CD14-positive monocyte (primary cell): ENCODE results near the gene TPRN. TPM values are rescaled to one million over a fixed set of nuclear protein-coding genes. Genes with fewer than 3 reads are reported as not detected.

ENCODE experiments used
- DNase-seq, 3 donors: peaks; one replicate each; pipeline ENCODE4 v3.0.0-alpha.2; 2011 to 2022
- H2AFZ ChIP-seq: 2 replicates; pipeline ENCODE4 v1.6.0; 2012; ENCODE audit warnings: mild to moderate bottlenecking, low read depth, low read length, inconsistent platforms; ENCODE audit not compliant: insufficient read depth, poor library complexity, severe bottlenecking
- H3K27ac ChIP-seq, 2 donors: 1 replicate in 1 of 2; 2 replicates in 1 of 2; pipeline ENCODE4 v1.5.1; 2012 to 2013; ENCODE audit warnings: low read length in 2 of 2, control low read depth in 1 of 2, inconsistent platforms in 1 of 2, low read depth in 1 of 2, mild to moderate bottlenecking in 1 of 2
- H3K27me3 ChIP-seq, 2 donors: one replicate each; pipeline versions ENCODE4 v1.6.0 to v1.6.1; 2011 to 2013; ENCODE audit warnings: low read length in 2 of 2; ENCODE audit not compliant: control insufficient read depth in 2 of 2, insufficient read depth in 2 of 2
- H3K36me3 ChIP-seq, 2 donors: replicated peaks in 1 of 2; 1 replicate in 1 of 2; 2 replicates in 1 of 2; pipeline versions ENCODE4 v1.5.1 to v1.6.1; 2012 to 2013; ENCODE audit warnings: low read length in 2 of 2, control low read depth in 1 of 2, inconsistent platforms in 1 of 2, mild to moderate bottlenecking in 1 of 2; ENCODE audit not compliant: insufficient read depth in 2 of 2, control insufficient read depth in 1 of 2
- H3K4me1 ChIP-seq, 2 donors: 1 replicate in 1 of 2; 2 replicates in 1 of 2; pipeline versions ENCODE4 v1.5.1 to v1.6.1; 2012 to 2013; ENCODE audit warnings: low read length in 2 of 2, control low read depth in 1 of 2, inconsistent platforms in 1 of 2, mild to moderate bottlenecking in 1 of 2, moderate library complexity in 1 of 2; ENCODE audit not compliant: insufficient read depth in 2 of 2, control insufficient read depth in 1 of 2
- H3K4me2 ChIP-seq: replicated peaks from 2 replicates; pipeline ENCODE3; 2012; ENCODE audit warnings: low read length, moderate library complexity, mild to moderate bottlenecking; ENCODE audit not compliant: poor library complexity, severe bottlenecking; ENCODE audit errors: extremely low read depth
- H3K4me3 ChIP-seq, 3 experiments: fragments of 200-600 bp in 1 of 3; sonication (generic) in 1 of 3; replicated peaks in 1 of 3; 1 replicate in 2 of 3; 2 replicates in 1 of 3; pipeline ENCODE4 v1.5.1; 2011 to 2013; ENCODE audit warnings: low read length in 3 of 3, mild to moderate bottlenecking in 3 of 3, control low read depth in 2 of 3, low read depth in 2 of 3, inconsistent platforms in 1 of 3, moderate library complexity in 1 of 3
- H3K79me2 ChIP-seq: 2 replicates; pipeline ENCODE4 v1.6.0; 2012; ENCODE audit warnings: mild to moderate bottlenecking, control low read depth, inconsistent platforms, low read length, moderate library complexity; ENCODE audit not compliant: insufficient read depth
- H3K9ac ChIP-seq: 2 replicates; pipeline ENCODE4 v1.6.0; 2017; ENCODE audit warnings: low read length, mild to moderate bottlenecking; ENCODE audit not compliant: insufficient read depth, poor library complexity, severe bottlenecking
- H3K9me3 ChIP-seq, 2 donors: replicated peaks in 1 of 2; 1 replicate in 1 of 2; 2 replicates in 1 of 2; pipeline versions ENCODE4 v1.5.1 to v1.6.1; 2012 to 2013; ENCODE audit warnings: low read length in 2 of 2, control low read depth in 1 of 2; ENCODE audit not compliant: control insufficient read depth in 1 of 2, insufficient read depth in 1 of 2
- H4K20me1 ChIP-seq: 2 replicates; pipeline ENCODE4 v1.6.0; 2012; ENCODE audit warnings: mild to moderate bottlenecking, low read length, control low read depth, moderate library complexity; ENCODE audit not compliant: insufficient read depth
- H3K27ac Mint-ChIP-seq, 7 donors: one replicate each; pipeline ENCODE4 v1.8.0; 2020; ENCODE audit warnings: mild to moderate bottlenecking in 7 of 7, mixed read lengths in 7 of 7, moderate library complexity in 6 of 7, inconsistent platforms in 2 of 7
- H3K27me3 Mint-ChIP-seq, 3 donors: one replicate each; pipeline ENCODE4 v1.8.0; 2021 to 2022; ENCODE audit warnings: low read depth in 3 of 3, mild to moderate bottlenecking in 3 of 3, mixed read lengths in 3 of 3, moderate library complexity in 3 of 3, inconsistent platforms in 1 of 3
- H3K36me3 Mint-ChIP-seq, 2 donors: one replicate each; pipeline ENCODE4 v1.8.0; 2020; ENCODE audit warnings: mixed read lengths in 2 of 2, inconsistent platforms in 1 of 2, mild to moderate bottlenecking in 1 of 2
- H3K4me1 Mint-ChIP-seq: one replicate; pipeline ENCODE4 v1.8.0; 2020; ENCODE audit warnings: mild to moderate bottlenecking, mixed read lengths
- H3K4me3 Mint-ChIP-seq, 2 donors: one replicate each; pipeline ENCODE4 v1.8.0; 2020; ENCODE audit warnings: mild to moderate bottlenecking in 2 of 2, mixed read lengths in 2 of 2, moderate library complexity in 1 of 2
- H3K9me3 Mint-ChIP-seq, 7 donors: one replicate each; pipeline ENCODE4 v1.8.0; 2020 to 2022; ENCODE audit warnings: mixed read lengths in 7 of 7, mild to moderate bottlenecking in 6 of 7, moderate library complexity in 6 of 7, inconsistent platforms in 2 of 7
- CTCF ChIP-seq: fragments of 200-600 bp; IDR thresholded peaks from one replicate; pipeline ENCODE4 v1.8.0; 2022; ENCODE audit warnings: antibody characterized with exemption, mild to moderate bottlenecking
- WGBS: methylation state at CpG from one replicate; pipeline ENCODE4 v1.1.5; 2013; ENCODE audit warnings: missing lambda C conversion rate; ENCODE audit not compliant: insufficient coverage; 5-methylcytosine and 5-hydroxymethylcytosine counted together
- intact Hi-C, 2 donors: fragments of 100-400 bp; cut with micrococcal nuclease; formaldehyde crosslinking; loops; one replicate each; pipeline versions ENCODE4 v1.15.0 to v1.15.1; 2023
- polyA plus RNA-seq, 3 donors: library from polyadenylated mRNA; depleted of rRNA in 1 of 3; unstranded in 2 of 3; stranded (reverse) in 1 of 3; fragments of 300-500 nt in 2 of 3; fragments of >200 nt in 1 of 3; fragmentation: Illumina TruSeq in 2 of 3; gene quantifications; 1 replicate in 2 of 3; 2 replicates in 1 of 3; pipeline ENCODE4 v1.2.3, GENCODE V29; 2012 to 2021

Gene TPRN
- polyA plus RNA-seq, 3 donors, result 0.30 to 4.6 (median 0.46) TPM

- no peaks in the 10 kb centered on the region for H3K36me3 ChIP-seq
- intact Hi-C loops, result loop anchor here (1.0 to 5.0 kb wide), 5 partner anchors 17 to 95 kb away; partner anchors contain the start of genes TPRN (in 2 of the 2), ANAPC2 (in 1 of the 2), NDOR1 (in 1 of the 2) and SSNA1 (in 1 of the 2)
- H3K4me1 Mint-ChIP-seq, result peaks cover 23% of the 10 kb centered on the region
- H3K79me2 ChIP-seq, result no peaks in the 10 kb centered on the region
- WGBS, result 1% methylated on average over 86 of the region's 88 CpGs
- no peaks in the 10 kb centered on the region for H4K20me1 ChIP-seq
- peaks cover 0 to 19% of the 10 kb centered on the region in 2 donors for H3K27me3 ChIP-seq
- no peaks in the 10 kb centered on the region for H3K9me3 Mint-ChIP-seq
- DNase-seq, result peak in 1 of 3 donors; percentile 47
- peak within 1 kb of the TSS; percentile 100 for H3K4me2 ChIP-seq
- H2AFZ ChIP-seq, result peak within 1 kb of the TSS; percentile 82
- H3K27ac ChIP-seq, result peak within 1 kb of the TSS; percentile 49 to 90
- peaks cover 33 to 45% of the 10 kb centered on the region in 2 donors for H3K4me1 ChIP-seq
- H3K36me3 Mint-ChIP-seq, result no peaks in the 10 kb centered on the region
- H3K9ac ChIP-seq, result peak within 1 kb of the TSS; percentile 91
- TF ChIP-seq CTCF, result no peak
- peak within 1 kb of the TSS; percentile 90 to 93 for H3K4me3 Mint-ChIP-seq
- peaks cover 6 to 31% (median 13%) of the 10 kb centered on the region in 3 donors for H3K27me3 Mint-ChIP-seq
- H3K9me3 ChIP-seq, result no peaks in the 10 kb centered on the region
- peak within 1 kb of the TSS; percentile 68 to 90 (median 82) for H3K27ac Mint-ChIP-seq
- H3K4me3 ChIP-seq, result peak within 1 kb of the TSS; percentile 38 to 92 (median 70)
Observed at GRCh38 chr9:137222190-137223077, 21.9 kb upstream of the TPRN start, which contains the start of gene RNF208. Gene RNF208, minus strand, starts transcription at chr9:137222240. Its CDS starts 1,028 bp downstream, at chr9:137221212.

- Histone ChIP-seq H3K79me2 (no peaks in the 10 kb centered on the region), H3K9ac (no peak overlapping the region), H3K4me1 (peaks cover 33 to 52% of the 10 kb centered on the region in 2 donors), H3K9me3 (no peaks in the 10 kb centered on the region), H3K27me3 (peaks cover 0 to 15% of the 10 kb centered on the region in 2 donors), H3K36me3 (peaks cover 0 to 1% of the 10 kb centered on the region in 2 donors), H2AFZ (no peak overlapping the region), H4K20me1 (no peaks in the 10 kb centered on the region), H3K4me3 (peak overlapping the region in 1 of 3 experiments; percentile 48), H3K4me2 (peak overlapping the region; percentile 57), H3K27ac (no peak overlapping the region)
- peak overlapping the region in 1 of 2 donors; percentile 62 for H3K4me3 Mint-ChIP-seq
- peaks cover under 1 to 2% of the 10 kb centered on the region in 2 donors for H3K36me3 Mint-ChIP-seq
- peaks cover 5 to 26% (median 13%) of the 10 kb centered on the region in 3 donors for H3K27me3 Mint-ChIP-seq
- intact Hi-C loops, result loop anchor here (2.0 to 5.0 kb wide), 2 partner anchors 21 to 94 kb away; partner anchors contain the start of gene TPRN (in 2 of the 2)
- H3K27ac Mint-ChIP-seq, result no peak overlapping the region
- H3K9me3 Mint-ChIP-seq, result no peaks in the 10 kb centered on the region
- no peak for DNase-seq
- peaks cover 23% of the 10 kb centered on the region for H3K4me1 Mint-ChIP-seq
- TF ChIP-seq CTCF, result no peak
- WGBS, result 7% methylated on average over 61 of the region's 61 CpGs
Observed at GRCh38 chr9:137221506-137222111, 21.1 kb upstream of the TPRN start.
